Tibial nerve (tissue), 4 donors: ENCODE measurements around the gene CCDC197. TPM values are rescaled to one million over a fixed set of nuclear protein-coding genes. Genes with fewer than 3 reads are reported as not detected.

Experiments used
- DNase-seq, 2 donors: peaks; one replicate each; pipeline ENCODE4 v3.0.0-alpha.2; 2019; ENCODE audit warnings: low spot score in 2 of 2
- H3K27ac ChIP-seq, 4 donors: fragments of 200-600 bp; sonication (generic) in 3 of 4; one replicate each; pipeline ENCODE4 v1.5.1; 2017 to 2019; ENCODE audit warnings: mild to moderate bottlenecking in 1 of 4
- H3K27me3 ChIP-seq, 2 donors: fragments of 200-600 bp; sonication (generic) in 1 of 2; one replicate each; pipeline versions ENCODE4 v1.5.1 to v1.6.0; 2017 to 2019
- H3K36me3 ChIP-seq, 3 donors: fragments of 200-600 bp; sonication (generic); one replicate each; pipeline ENCODE4 v1.5.1; 2018 to 2019
- H3K4me1 ChIP-seq, 4 donors: fragments of 200-600 bp; sonication (generic) in 3 of 4; one replicate each; pipeline ENCODE4 v1.5.1; 2017 to 2019
- H3K4me3 ChIP-seq, 4 donors: fragments of 200-600 bp; sonication (generic) in 3 of 4; one replicate each; pipeline ENCODE4 v1.5.1; 2017 to 2019; ENCODE audit warnings: mild to moderate bottlenecking in 1 of 4, moderate library complexity in 1 of 4
- H3K9me3 ChIP-seq, 4 donors: fragments of 200-600 bp; sonication (generic) in 3 of 4; one replicate each; pipeline ENCODE4 v1.5.1; 2017 to 2019
- EP300 ChIP-seq, 2 donors: sonication (generic); formaldehyde crosslinking; IDR thresholded peaks; one replicate each; pipeline ENCODE4 v1.6.1; 2017; ENCODE audit warnings: antibody characterized with exemption in 2 of 2, mild to moderate bottlenecking in 1 of 2
- POLR2A ChIP-seq, 2 donors: fragments of 450-650 bp; IDR thresholded peaks; one replicate each; pipeline ENCODE4 v1.6.1; 2017; ENCODE audit warnings: antibody characterized with exemption in 2 of 2, mild to moderate bottlenecking in 2 of 2, moderate library complexity in 2 of 2
- WGBS, 2 donors: methylation state at CpG; one replicate each; pipeline ENCODE4 v1.1.5; 2018; 5-methylcytosine and 5-hydroxymethylcytosine counted together
- total RNA-seq, 4 donors: library from RNA; depleted of rRNA; stranded (reverse); fragments of >200 nt; gene quantifications; one replicate each; pipeline ENCODE4 v1.1.0, GENCODE V29; 2016
- TF ChIP-seq, protein P1 (sequence below), 5 experiments: fragments of 200-600 bp in 3 of 5; fragments of 450-650 bp in 2 of 5; sonication (generic) in 3 of 5; IDR thresholded peaks; one replicate each; pipeline ENCODE4 v1.5.1; 2016 to 2019; ENCODE audit warnings: antibody characterized with exemption in 5 of 5, mild to moderate bottlenecking in 3 of 5, moderate library complexity in 2 of 5

The CCDC197 gene
- total RNA-seq, 4 donors from 2014 or later = not detected

GRCh38 chr14:94045101-94045500, 48.0 kb downstream of the CCDC197 start:
- 92 to 94% methylated on average over 8 of the region's 8 CpGs for WGBS, 2 donors
- no peaks in the 10 kb centered on the region for H3K9me3 ChIP-seq
- no peaks in the 10 kb centered on the region for H3K27me3 ChIP-seq
- no peak for DNase-seq
- TF ChIP-seq, protein P1, sequence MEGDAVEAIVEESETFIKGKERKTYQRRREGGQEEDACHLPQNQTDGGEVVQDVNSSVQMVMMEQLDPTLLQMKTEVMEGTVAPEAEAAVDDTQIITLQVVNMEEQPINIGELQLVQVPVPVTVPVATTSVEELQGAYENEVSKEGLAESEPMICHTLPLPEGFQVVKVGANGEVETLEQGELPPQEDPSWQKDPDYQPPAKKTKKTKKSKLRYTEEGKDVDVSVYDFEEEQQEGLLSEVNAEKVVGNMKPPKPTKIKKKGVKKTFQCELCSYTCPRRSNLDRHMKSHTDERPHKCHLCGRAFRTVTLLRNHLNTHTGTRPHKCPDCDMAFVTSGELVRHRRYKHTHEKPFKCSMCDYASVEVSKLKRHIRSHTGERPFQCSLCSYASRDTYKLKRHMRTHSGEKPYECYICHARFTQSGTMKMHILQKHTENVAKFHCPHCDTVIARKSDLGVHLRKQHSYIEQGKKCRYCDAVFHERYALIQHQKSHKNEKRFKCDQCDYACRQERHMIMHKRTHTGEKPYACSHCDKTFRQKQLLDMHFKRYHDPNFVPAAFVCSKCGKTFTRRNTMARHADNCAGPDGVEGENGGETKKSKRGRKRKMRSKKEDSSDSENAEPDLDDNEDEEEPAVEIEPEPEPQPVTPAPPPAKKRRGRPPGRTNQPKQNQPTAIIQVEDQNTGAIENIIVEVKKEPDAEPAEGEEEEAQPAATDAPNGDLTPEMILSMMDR (IDR thresholded peaks at IDR 0.05) = no peak
- no peak for TF ChIP-seq EP300 (IDR thresholded peaks at IDR 0.05)
- no peak for TF ChIP-seq POLR2A (IDR thresholded peaks at IDR 0.05)
- peaks cover 0 to 67% (median 17%) of the 10 kb centered on the region in 3 donors for H3K36me3 ChIP-seq
- H3K4me1 ChIP-seq = peaks cover 0 to 10% (median 2%) of the 10 kb centered on the region in 4 donors
- no peak overlapping the region for H3K4me3 ChIP-seq
- H3K27ac ChIP-seq = no peak overlapping the region

DNA sequence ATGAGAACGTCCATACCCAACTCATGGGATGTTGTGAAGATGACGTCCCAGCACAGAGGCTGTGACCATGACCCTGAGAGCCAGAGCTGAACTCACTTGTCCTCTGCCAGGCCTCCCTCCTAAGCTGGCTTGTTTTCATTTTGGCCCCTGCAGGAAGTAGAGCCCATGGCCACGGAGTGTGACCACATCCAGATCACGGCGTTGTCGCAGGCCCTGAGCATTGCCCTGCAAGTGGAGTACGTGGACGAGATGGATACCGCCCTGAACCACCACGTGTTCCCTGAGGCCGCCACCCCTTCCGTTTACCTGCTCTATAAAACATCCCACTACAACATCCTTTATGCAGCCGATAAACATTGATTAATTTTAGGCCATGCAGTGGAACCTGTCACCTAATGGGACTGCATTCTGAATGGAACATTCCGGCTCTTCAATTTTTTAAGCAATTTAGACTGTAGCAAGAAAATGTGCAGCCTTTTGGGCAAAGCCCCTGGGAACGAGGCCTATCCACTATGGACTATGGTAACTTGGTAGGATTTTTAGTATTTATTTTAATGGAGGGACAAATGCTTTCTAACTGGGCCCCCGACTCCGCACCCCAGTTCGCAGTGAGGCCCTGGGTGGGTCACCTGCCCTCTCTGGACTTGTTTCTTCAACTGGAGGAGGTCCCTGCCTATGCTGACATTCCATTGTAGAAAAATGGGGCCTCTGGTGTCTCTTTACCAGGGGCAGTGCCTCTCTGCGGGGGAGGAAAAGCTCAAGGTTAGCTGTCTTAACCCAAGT, 48.7 kb downstream of the CCDC197 start:
- no peak for DNase-seq

GRCh38 chr14:94046696-94047250, 49.7 kb downstream of the CCDC197 start:
- TF ChIP-seq EP300 (IDR thresholded peaks at IDR 0.05) = no peak
- TF ChIP-seq POLR2A (IDR thresholded peaks at IDR 0.05) = no peak
- TF ChIP-seq, protein P1 (IDR thresholded peaks at IDR 0.05) = no peak
- no peak for DNase-seq
- no peak overlapping the region for H3K4me3 ChIP-seq
- H3K36me3 ChIP-seq = peaks cover 0 to 84% (median 25%) of the 10 kb centered on the region in 3 donors
- H3K9me3 ChIP-seq = no peaks in the 10 kb centered on the region
- H3K4me1 ChIP-seq = peaks cover 0 to 19% (median 2%) of the 10 kb centered on the region in 4 donors
- WGBS, 2 donors = 70 to 93% methylated on average over 5 to 7 of the region's 7 CpGs
- H3K27ac ChIP-seq = no peak overlapping the region
- no peaks in the 10 kb centered on the region for H3K27me3 ChIP-seq

More for the DNA sequence above, 48.7 kb downstream of the CCDC197 start:
- H3K36me3 ChIP-seq = peaks cover 0 to 74% (median 24%) of the 10 kb centered on the region in 3 donors
- WGBS, 2 donors = 88% methylated on average over 18 to 19 of the region's 19 CpGs
- peaks cover 0 to 10% (median 2%) of the 10 kb centered on the region in 4 donors for H3K4me1 ChIP-seq
- H3K27ac ChIP-seq = no peak overlapping the region
- no peak overlapping the region for H3K4me3 ChIP-seq
- H3K9me3 ChIP-seq = no peaks in the 10 kb centered on the region
- no peak for TF ChIP-seq EP300 (IDR thresholded peaks at IDR 0.05)
- no peak for TF ChIP-seq POLR2A (IDR thresholded peaks at IDR 0.05)
- TF ChIP-seq, protein P1 (IDR thresholded peaks at IDR 0.05) = no peak
- no peaks in the 10 kb centered on the region for H3K27me3 ChIP-seq

DNA sequence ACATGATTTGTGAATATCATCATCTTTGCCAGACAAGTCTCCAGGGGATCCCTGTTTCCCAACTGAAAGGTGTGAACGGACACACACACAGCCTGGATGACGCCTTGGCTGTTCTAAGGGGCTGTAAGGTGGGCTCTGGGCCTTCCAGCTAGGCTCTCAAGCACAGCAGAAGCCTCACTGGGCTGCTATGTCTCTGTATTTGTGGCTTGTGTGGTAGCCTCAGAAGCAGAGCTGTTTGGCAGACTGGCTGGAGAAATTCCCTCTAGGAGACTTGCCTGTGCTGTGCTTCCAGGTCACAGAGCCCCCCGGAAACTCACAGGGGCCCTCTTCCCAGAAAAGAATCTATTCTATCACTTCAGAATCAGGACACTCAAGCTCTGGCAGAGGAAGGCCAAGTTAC, 50.5 kb downstream of the CCDC197 start:
- no peak for DNase-seq
- Histone ChIP-seq H3K36me3 (peaks cover 0 to 92% (median 25%) of the 10 kb centered on the region in 3 donors), H3K27me3 (no peaks in the 10 kb centered on the region), H3K4me3 (no peak overlapping the region), H3K27ac (no peak overlapping the region), H3K9me3 (no peaks in the 10 kb centered on the region), H3K4me1 (peaks cover 0 to 14% (median 0%) of the 10 kb centered on the region in 4 donors)
- TF ChIP-seq POLR2A (IDR thresholded peaks at IDR 0.05) (no peak), EP300 (IDR thresholded peaks at IDR 0.05) (no peak)
- TF ChIP-seq, protein P1 (IDR thresholded peaks at IDR 0.05) = no peak
- 76 to 88% methylated on average over 3 of the region's 3 CpGs for WGBS, 2 donors
